H9 (cell line): Measurements from ENCODE around the gene KCNK5. TPM values are rescaled to one million over a fixed set of nuclear protein-coding genes. Genes with fewer than 3 reads are reported as not detected.
A peak's percentile ranks its signal among the peaks of the same experiment; 100 is the strongest.

Experiments
- DNase-seq: peaks from one replicate; pipeline ENCODE4 v3.0.0-alpha.2; 2017
- H2AFZ ChIP-seq: one replicate; pipeline ENCODE4 v1.6.1; 2013; ENCODE audit warnings: mild to moderate bottlenecking, low read length, control low read depth, moderate library complexity
- H2AK5ac ChIP-seq: 2 replicates; pipeline ENCODE4 v1.6.1; 2013; ENCODE audit warnings: low read length, control low read depth, mixed read lengths; ENCODE audit not compliant: insufficient read length
- H2BK120ac ChIP-seq: one replicate; pipeline ENCODE4 v1.6.1; 2013; ENCODE audit warnings: low read depth, mild to moderate bottlenecking, low read length, control low read depth, inconsistent platforms; ENCODE audit not compliant: poor library complexity, severe bottlenecking
- H2BK12ac ChIP-seq: 2 replicates; pipeline ENCODE4 v1.6.1; 2013; ENCODE audit warnings: low read length, control low read depth, mixed read lengths, low read depth; ENCODE audit not compliant: insufficient read length
- H2BK15ac ChIP-seq: 2 replicates; pipeline ENCODE4 v1.6.1; 2013; ENCODE audit warnings: low read depth, low read length, control low read depth
- H2BK20ac ChIP-seq: one replicate; pipeline ENCODE4 v1.6.1; 2013; ENCODE audit warnings: low read depth, mild to moderate bottlenecking, low read length, control low read depth, inconsistent platforms; ENCODE audit not compliant: poor library complexity, severe bottlenecking
- H2BK5ac ChIP-seq: 2 replicates; pipeline ENCODE4 v1.6.1; 2013; ENCODE audit warnings: low read length, control low read depth, mixed read lengths; ENCODE audit not compliant: insufficient read length
- H3K14ac ChIP-seq: 2 replicates; pipeline ENCODE4 v1.6.1; 2013; ENCODE audit warnings: low read length, control low read depth; ENCODE audit not compliant: insufficient read depth
- H3K18ac ChIP-seq: 2 replicates; pipeline ENCODE4 v1.6.1; 2013; ENCODE audit warnings: low read depth, mild to moderate bottlenecking, mixed read lengths, low read length, control low read depth; ENCODE audit not compliant: insufficient read length
- H3K23ac ChIP-seq: 2 replicates; pipeline ENCODE4 v1.6.1; 2013; ENCODE audit warnings: low read length, control low read depth, mixed read lengths, low read depth; ENCODE audit not compliant: insufficient read length
- H3K23me2 ChIP-seq: 2 replicates; pipeline ENCODE4 v1.6.1; 2013; ENCODE audit warnings: low read depth, mild to moderate bottlenecking, mixed read lengths, low read length, control low read depth; ENCODE audit not compliant: insufficient read length, poor library complexity, severe bottlenecking
- H3K27ac ChIP-seq: 2 replicates; pipeline ENCODE4 v1.5.1; 2013; ENCODE audit warnings: low read length, control low read depth, mixed read lengths, low read depth; ENCODE audit not compliant: insufficient read length
- H3K27me3 ChIP-seq: 2 replicates; pipeline ENCODE4 v1.6.1; 2013; ENCODE audit warnings: low read length, control low read depth, inconsistent platforms; ENCODE audit not compliant: insufficient read depth
- H3K4ac ChIP-seq: 2 replicates; pipeline ENCODE4 v1.6.1; 2013; ENCODE audit warnings: low read depth, mild to moderate bottlenecking, control low read depth, inconsistent platforms, low read length, moderate library complexity
- H3K4me1 ChIP-seq: 2 replicates; pipeline ENCODE4 v1.6.1; 2013; ENCODE audit warnings: low read length, control low read depth, inconsistent platforms; ENCODE audit not compliant: insufficient read depth
- H3K4me2 ChIP-seq: 2 replicates; pipeline ENCODE4 v1.6.1; 2013; ENCODE audit warnings: low read length, control low read depth, mixed read lengths; ENCODE audit not compliant: insufficient read length, insufficient read depth
- H3K56ac ChIP-seq: 2 replicates; pipeline ENCODE4 v1.6.1; 2013; ENCODE audit warnings: low read depth, mild to moderate bottlenecking, mixed read lengths, low read length, control low read depth; ENCODE audit not compliant: insufficient read length
- H3K79me1 ChIP-seq: 2 replicates; pipeline ENCODE4 v1.6.1; 2013; ENCODE audit warnings: low read depth, mild to moderate bottlenecking, moderate library complexity, low read length, control low read depth, inconsistent platforms; ENCODE audit not compliant: insufficient read depth, poor library complexity, severe bottlenecking
- H3K79me2 ChIP-seq: 2 replicates; pipeline ENCODE4 v1.6.1; 2013; ENCODE audit warnings: low read length, control low read depth, inconsistent platforms; ENCODE audit not compliant: insufficient read depth
- H3K9ac ChIP-seq: 2 replicates; pipeline ENCODE4 v1.6.1; 2013; ENCODE audit warnings: low read length, control low read depth, mixed read lengths; ENCODE audit not compliant: insufficient read length; ENCODE audit errors: extremely low read depth
- H3K9me3 ChIP-seq: one replicate; pipeline ENCODE4 v1.6.1; 2013; ENCODE audit warnings: low read depth, low read length, inconsistent platforms; ENCODE audit not compliant: control insufficient read depth
- H3T11ph ChIP-seq: one replicate; pipeline ENCODE4 v1.6.1; 2013; ENCODE audit warnings: mild to moderate bottlenecking, low read length, control low read depth, inconsistent platforms
- H4K20me1 ChIP-seq: one replicate; pipeline ENCODE4 v1.6.1; 2013; ENCODE audit not compliant: control insufficient read depth, insufficient read length, insufficient read depth
- H4K5ac ChIP-seq: 2 replicates; pipeline ENCODE4 v1.6.1; 2013; ENCODE audit warnings: low read depth, mild to moderate bottlenecking, mixed read lengths, low read length, control low read depth; ENCODE audit not compliant: insufficient read length
- H4K8ac ChIP-seq: replicated peaks from 2 replicates; pipeline ENCODE4 v1.6.1; 2013; ENCODE audit warnings: low read length, control low read depth, mixed read lengths, low read depth; ENCODE audit not compliant: insufficient read length
- H4K91ac ChIP-seq: 2 replicates; pipeline ENCODE4 v1.6.1; 2013; ENCODE audit warnings: low read depth, mild to moderate bottlenecking, moderate library complexity, mixed read lengths, low read length, control low read depth; ENCODE audit not compliant: insufficient read length
- H3K27ac Mint-ChIP-seq, 3 experiments: 2 replicates in 2 of 3; 3 replicates in 1 of 3; pipeline ENCODE4 v1.8.0; 2020 to 2021; ENCODE audit warnings: mixed read lengths in 3 of 3, mild to moderate bottlenecking in 1 of 3, moderate library complexity in 1 of 3
- H3K27me3 Mint-ChIP-seq: 2 replicates; pipeline ENCODE4 v1.8.0; 2021; ENCODE audit warnings: low read depth, mild to moderate bottlenecking, moderate library complexity, mixed read lengths
- H3K36me3 Mint-ChIP-seq, 3 experiments: 2 replicates in 2 of 3; 3 replicates in 1 of 3; pipeline ENCODE4 v1.8.0; 2020 to 2021; ENCODE audit warnings: low read depth in 3 of 3, mixed read lengths in 3 of 3; ENCODE audit not compliant: insufficient read depth in 1 of 3
- H3K4me1 Mint-ChIP-seq, 2 experiments: 2 replicates each; pipeline ENCODE4 v1.8.0; 2020; ENCODE audit warnings: mixed read lengths in 2 of 2
- H3K4me3 Mint-ChIP-seq, 2 experiments: 2 replicates in 1 of 2; 3 replicates in 1 of 2; pipeline ENCODE4 v1.8.0; 2020 to 2021; ENCODE audit warnings: mild to moderate bottlenecking in 2 of 2, mixed read lengths in 2 of 2, moderate library complexity in 1 of 2
- H3K9me3 Mint-ChIP-seq, 2 experiments: 2 replicates in 1 of 2; 3 replicates in 1 of 2; pipeline ENCODE4 v1.8.0; 2020; ENCODE audit warnings: mild to moderate bottlenecking in 2 of 2, mixed read lengths in 2 of 2, moderate library complexity in 1 of 2
- WGBS: extraction: QIAGEN DNeasy Blood & Tissue Kit; methylation state at CpG from one replicate; pipeline ENCODE4 v1.1.7; 2013; ENCODE audit warnings: missing lambda C conversion rate, low lambda C conversion rate, mixed read lengths; ENCODE audit not compliant: insufficient read length; ENCODE audit errors: extremely low coverage; 5-methylcytosine and 5-hydroxymethylcytosine counted together
- total RNA-seq: library from RNA; stranded (reverse); gene quantifications from 2 replicates; pipeline ENCODE4 v1.2.1, GENCODE V29; 2021
- TF ChIP-seq, protein P1 (sequence below): fragments of 200-600 bp; sonication (generic); conservative IDR thresholded peaks from 3 replicates; pipeline ENCODE4 v1.8.0; 2021; ENCODE audit warnings: antibody characterized with exemption, mild to moderate bottlenecking

KCNK5 gene
- total RNA-seq, 1 experiment from 2014 or later, result 30.0 TPM

DNA sequence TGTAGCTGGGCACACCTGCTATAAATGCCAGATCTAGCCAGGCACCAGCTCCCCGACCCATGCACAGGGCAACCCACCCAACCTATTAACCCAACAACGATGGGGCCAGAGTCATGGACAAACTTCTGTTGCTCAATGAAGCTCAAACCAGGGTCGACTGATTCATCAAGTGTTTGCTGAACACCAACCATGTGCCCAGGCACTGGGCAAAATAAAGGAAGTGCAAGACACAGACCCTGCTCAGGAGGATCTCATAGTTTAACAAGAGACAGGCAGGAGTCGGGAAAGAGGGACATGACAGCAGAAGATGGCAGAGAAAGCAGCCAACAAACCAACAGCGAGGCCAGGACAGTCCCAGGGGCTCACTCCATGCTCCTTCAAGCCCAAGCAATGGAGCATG lies 18.8 kb downstream of the KCNK5 start:
- Histone ChIP-seq H4K91ac (no peak overlapping the region), H2BK5ac (no peak overlapping the region), H3K4me2 (no peak overlapping the region), H4K8ac (no peak overlapping the region), H3K14ac (no peak overlapping the region; the same call in 1 of the 2 replicates), H3K4ac (no peak overlapping the region), H3K27me3 (no peaks in the 10 kb centered on the region), H3K79me2 (peaks cover 41% of the 10 kb centered on the region; the same call in 1 of the 2 replicates), H3K56ac (no peak overlapping the region), H3K9ac (no peak overlapping the region), H2BK20ac (no peak overlapping the region), H3T11ph (no peak overlapping the region), H3K23me2 (no peaks in the 10 kb centered on the region), H3K9me3 (no peaks in the 10 kb centered on the region), H3K18ac (no peak overlapping the region), H3K23ac (no peak overlapping the region), H4K5ac (no peak overlapping the region), H2AK5ac (no peak overlapping the region), H2BK15ac (no peak overlapping the region), H3K79me1 (peaks cover 10% of the 10 kb centered on the region), H2BK12ac (no peak overlapping the region), H3K27ac (no peak overlapping the region), H3K4me1 (peaks cover 27% of the 10 kb centered on the region), H2AFZ (no peak overlapping the region), H2BK120ac (no peak overlapping the region), H4K20me1 (no peaks in the 10 kb centered on the region)
- WGBS, result no CpG with 5 or more reads among the region's 5 CpGs
- Mint-ChIP-seq H3K36me3 (peaks cover 19 to 30% (median 25%) of the 10 kb centered on the region in 3 experiments; a peak in 6 of 7 replicates), H3K27me3 (peaks cover 2% of the 10 kb centered on the region; the same call in 1 of the 2 replicates), H3K4me1 (peaks cover 61 to 68% of the 10 kb centered on the region in 2 experiments), H3K4me3 (no peak overlapping the region), H3K27ac (peak overlapping the region; percentile 1 to 35 (median 19); a peak in 5 of 7 replicates), H3K9me3 (no peaks in the 10 kb centered on the region)
- TF ChIP-seq, protein P1, sequence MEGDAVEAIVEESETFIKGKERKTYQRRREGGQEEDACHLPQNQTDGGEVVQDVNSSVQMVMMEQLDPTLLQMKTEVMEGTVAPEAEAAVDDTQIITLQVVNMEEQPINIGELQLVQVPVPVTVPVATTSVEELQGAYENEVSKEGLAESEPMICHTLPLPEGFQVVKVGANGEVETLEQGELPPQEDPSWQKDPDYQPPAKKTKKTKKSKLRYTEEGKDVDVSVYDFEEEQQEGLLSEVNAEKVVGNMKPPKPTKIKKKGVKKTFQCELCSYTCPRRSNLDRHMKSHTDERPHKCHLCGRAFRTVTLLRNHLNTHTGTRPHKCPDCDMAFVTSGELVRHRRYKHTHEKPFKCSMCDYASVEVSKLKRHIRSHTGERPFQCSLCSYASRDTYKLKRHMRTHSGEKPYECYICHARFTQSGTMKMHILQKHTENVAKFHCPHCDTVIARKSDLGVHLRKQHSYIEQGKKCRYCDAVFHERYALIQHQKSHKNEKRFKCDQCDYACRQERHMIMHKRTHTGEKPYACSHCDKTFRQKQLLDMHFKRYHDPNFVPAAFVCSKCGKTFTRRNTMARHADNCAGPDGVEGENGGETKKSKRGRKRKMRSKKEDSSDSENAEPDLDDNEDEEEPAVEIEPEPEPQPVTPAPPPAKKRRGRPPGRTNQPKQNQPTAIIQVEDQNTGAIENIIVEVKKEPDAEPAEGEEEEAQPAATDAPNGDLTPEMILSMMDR, result no peak
- DNase-seq, result no peak
